Esophagus mucosa (tissue), 1 donor: ENCODE results near the gene BANK1. TPM values are rescaled to one million over a fixed set of nuclear protein-coding genes. Genes with fewer than 3 reads are reported as not detected.
A peak's percentile ranks its signal among the peaks of the same experiment; 100 is the strongest.

Source experiments
- ATAC-seq: fragments of 200-7000 bp; cut with Tn5 transposase; one replicate; pipeline ENCODE4 v1.9.1; 2020
- total RNA-seq: library from RNA; stranded (reverse); gene quantifications from one replicate; pipeline ENCODE4 v1.2.4, GENCODE V29; 2023
- donor health status: DM: yes; HTN: yes; CAD: no.

BANK1 gene
- total RNA-seq, 1 donor from 2014 or later, result 1.3 TPM

- ATAC-seq, result no peak
These were observed 33.3 kb downstream of the BANK1 start for GRCh38 chr4:101823864-101824263.

DNA sequence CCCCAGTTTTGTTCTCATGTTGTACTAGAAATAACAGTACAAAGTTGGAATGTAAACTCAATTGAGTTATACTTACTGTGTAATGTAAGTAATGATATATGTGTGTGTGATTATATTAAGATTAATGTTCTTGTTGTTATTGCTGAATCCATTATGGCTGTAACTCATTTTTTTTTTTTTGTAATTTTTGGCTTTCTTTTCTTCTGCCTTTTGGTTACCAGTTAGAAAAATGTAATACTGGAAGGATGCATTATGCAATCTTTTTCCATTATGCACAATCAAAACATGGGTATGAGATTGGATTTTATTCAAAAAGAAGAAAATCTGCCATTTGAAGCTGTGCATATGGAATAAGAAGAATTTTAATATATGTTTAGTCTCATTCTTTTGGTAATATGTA, 34.0 kb downstream of the BANK1 start:
- ATAC-seq, result no peak

- ATAC-seq, result no peak
These were observed 35.4 kb downstream of the BANK1 start for GRCh38 chr4:101825953-101826352.

DNA sequence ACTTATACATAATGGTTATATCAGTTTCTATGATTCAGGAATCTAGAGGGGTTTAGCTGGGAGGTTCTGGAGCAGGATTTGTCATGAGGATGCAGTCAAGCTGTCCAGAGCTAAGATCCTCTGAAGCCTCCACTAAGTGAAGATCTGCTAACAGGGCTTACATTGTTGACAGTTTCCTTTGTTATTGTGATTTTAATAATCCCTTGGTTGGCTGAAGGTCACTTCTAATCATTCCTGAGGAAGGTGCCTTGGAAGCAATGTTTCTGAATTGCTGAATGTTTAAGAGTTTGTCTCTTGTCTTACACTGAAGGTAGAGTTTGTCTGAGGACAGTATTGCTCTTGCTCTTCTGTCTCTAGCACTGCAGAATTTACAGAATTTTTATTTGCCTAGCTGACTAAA, 41.3 kb downstream of the BANK1 start:
- no peak for ATAC-seq

GRCh38 chr4:101833480-101833879, 43.0 kb downstream of the BANK1 start:
- no peak for ATAC-seq

DNA sequence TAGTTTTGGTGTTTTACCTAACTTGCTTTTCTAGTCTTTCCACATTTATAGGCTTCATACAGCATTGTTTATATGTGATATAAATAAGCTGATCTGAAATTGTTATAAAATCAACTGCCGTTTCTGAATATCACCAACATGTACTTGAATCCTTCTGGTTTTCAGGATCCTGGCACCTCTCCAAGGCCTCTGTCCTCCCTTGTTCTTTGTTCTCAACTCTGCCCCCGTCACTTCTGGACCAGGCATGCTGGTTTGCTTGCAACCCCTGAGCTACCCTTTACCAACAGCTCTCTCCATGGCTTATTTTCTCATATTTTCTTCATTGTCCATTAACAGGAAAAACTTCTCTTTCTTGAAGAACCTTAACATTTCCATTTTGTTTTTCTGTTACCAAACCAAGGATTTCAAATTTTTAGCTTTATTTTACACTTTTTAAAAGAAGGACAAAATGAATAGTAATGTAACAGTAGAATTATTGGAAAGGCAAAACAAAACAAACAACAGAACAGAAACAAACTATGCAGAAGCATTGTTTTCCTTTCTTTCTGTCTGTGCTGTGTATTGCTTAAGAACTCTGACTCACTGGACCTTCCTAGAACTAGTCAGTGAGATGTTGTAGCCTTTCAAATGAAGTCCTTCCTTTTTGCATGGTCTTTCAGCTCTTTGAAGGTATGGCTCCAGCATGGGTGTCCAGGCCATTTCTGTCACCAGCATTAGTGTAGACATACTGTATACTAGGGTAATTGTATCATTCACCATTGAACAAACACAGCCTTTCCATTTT, 44.8 kb downstream of the BANK1 start:
- peak; percentile 64 for ATAC-seq

- no peak for ATAC-seq
These were observed 52.5 kb downstream of the BANK1 start for GRCh38 chr4:101843054-101843453.

DNA sequence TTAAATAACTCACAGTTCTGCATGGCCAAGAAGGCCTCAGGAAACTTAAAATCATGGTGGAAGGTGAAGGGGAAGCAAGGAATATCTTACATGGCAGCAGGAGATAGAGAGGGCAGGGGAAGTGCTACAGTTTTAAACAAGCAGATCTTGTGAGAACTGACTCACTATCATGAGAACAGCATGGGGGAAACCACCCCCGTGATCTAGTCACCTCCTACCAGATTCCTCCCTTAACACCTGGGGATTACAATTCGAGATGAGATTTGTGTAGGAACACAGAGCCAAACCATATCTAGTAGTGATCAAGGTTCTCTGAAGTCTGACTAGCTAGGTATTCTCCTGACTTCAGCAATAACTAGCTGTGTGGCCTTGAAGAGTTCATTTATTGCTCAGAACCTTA, 56.0 kb downstream of the BANK1 start:
- ATAC-seq, result no peak

DNA sequence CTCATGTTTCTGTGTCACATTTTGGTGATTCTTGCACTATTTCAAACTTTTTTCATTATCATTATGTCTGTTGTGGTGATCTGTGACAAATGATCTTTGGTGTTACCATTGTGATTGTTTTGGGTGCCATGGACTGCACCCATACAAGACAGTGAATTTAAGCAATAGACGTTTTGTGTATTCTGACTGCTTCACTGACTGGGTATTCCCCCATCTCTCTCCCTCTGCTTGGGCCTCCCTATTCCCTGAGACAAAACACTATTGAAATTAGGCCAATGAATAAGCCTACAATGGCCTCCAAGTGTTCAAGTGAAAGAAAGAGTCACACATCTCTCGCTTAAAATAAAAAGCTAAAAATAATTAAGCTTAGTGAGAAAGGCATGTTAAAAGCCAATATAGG, 60.2 kb downstream of the BANK1 start:
- no peak for ATAC-seq

DNA sequence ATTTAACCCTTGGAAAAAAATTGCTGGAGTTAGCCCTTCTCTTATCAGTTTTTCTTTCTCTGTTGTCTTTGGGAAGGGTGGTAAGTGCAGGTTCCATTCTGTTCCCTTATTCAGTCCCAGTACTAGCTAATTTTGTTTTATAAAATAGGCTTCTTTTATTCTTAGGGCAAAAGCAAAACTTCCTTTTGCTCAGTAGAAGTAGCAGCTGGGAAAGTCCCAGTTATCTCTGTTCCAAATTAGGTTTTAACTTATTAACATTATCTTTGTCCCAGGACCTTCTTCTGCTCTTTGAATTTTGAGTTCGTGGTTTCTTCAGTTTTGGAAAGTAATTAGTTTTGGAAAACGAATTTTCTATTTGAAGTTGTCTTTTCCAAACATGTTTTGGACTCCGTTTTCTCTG, 61.1 kb downstream of the BANK1 start:
- no peak for ATAC-seq

GRCh38 chr4:101853028-101853427, 62.5 kb downstream of the BANK1 start:
- no peak for ATAC-seq

- no peak for ATAC-seq
These were observed 63.2 kb downstream of the BANK1 start for GRCh38 chr4:101853691-101854090.

GRCh38 chr4:101855239-101855638, 64.7 kb downstream of the BANK1 start:
- no peak for ATAC-seq

- ATAC-seq, result no peak
These were observed 65.6 kb downstream of the BANK1 start for GRCh38 chr4:101856149-101856548.

- no peak for ATAC-seq
These were observed 66.6 kb downstream of the BANK1 start for GRCh38 chr4:101857176-101857575.

- ATAC-seq, result no peak
These were observed 68.1 kb downstream of the BANK1 start for GRCh38 chr4:101858641-101859040.

DNA sequence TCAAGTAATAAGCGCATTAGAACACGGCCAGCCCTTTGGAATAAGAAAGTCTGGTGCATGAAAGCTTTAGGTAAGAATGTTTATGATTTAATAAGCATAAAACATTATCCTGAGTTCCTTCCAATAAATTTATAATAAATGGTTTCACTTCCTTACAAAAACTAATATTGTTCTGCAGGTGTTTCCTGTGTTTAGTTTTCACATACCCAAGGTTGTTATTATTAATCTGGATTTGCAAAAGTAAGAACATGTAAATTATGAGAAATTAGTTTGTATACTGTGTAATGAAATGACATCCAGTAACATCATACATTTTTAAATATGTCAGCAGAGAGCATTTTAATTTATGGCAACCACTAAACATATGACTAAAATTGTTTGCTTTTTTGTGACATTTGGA, 72.1 kb downstream of the BANK1 start:
- ATAC-seq, result no peak

GRCh38 chr4:101864660-101865059, 74.1 kb downstream of the BANK1 start:
- peak; percentile 88 for ATAC-seq

DNA sequence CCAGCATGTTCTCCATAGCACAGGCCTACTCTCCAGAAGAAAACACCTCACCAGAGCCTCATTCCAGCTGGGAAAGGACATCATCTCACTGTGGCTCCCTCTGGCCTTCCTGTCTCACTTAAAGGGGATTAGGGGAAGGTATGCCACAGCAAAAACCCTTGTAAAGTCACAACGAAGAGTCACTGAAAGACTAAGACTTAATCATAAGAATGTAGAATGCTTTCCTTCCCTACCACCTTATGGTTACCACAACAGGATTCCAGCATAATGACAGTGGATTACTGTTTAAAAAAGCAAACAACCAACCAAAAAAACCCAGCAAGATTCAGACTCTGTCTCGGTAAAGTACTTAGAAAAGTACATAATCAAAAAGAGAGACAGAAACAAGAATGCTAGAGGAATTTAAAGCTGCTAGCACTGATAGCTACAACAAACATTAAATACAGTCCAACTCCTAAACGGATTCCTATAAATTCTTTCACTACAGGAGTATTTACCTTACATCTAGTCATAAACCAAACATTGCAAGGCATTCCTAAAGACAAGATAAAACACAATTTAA, 75.1 kb downstream of the BANK1 start:
- ATAC-seq, result peak; percentile 74

DNA sequence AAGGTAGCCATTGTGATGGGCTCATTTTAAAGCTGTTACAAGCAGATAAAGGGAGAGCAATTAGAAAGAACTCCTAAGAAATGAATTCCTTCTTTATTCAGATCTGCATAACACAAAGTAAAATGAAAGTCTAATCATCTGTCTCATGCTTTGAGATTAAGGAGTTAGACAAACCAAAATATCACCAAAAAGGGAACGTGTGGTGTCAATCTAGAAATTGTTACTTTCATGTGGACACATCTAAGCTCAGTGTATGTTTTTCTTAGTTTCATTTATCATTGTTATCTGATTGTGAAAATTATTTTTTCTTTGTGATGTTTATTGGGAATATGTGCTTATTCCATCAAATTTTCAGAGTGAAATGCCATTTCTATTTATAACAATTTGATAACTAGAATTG, 80.3 kb downstream of the BANK1 start:
- no peak for ATAC-seq

GRCh38 chr4:101871962-101872676, 81.6 kb downstream of the BANK1 start:
- no peak for ATAC-seq

DNA sequence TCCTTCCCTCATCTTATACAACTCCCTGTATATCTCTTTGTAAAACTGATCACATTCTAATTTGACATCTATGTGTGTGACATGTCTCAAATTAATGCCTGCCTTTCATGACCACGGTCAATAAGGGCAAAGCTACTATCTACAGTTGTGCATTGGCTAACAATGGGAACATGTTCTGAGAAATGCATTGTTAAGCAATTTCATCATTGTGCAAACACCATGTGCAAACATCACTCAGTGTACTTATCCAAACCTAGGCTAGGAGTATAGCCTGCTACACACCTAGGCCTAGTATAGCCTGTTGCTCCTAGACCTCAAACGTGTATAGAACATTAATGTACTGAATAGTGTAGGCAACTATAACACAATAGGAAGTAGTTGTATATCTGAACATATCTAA, 95.0 kb downstream of the BANK1 start:
- peak; percentile 81 for ATAC-seq

- ATAC-seq, result no peak
These were observed 96.3 kb downstream of the BANK1 start for GRCh38 chr4:101886826-101887225.

DNA sequence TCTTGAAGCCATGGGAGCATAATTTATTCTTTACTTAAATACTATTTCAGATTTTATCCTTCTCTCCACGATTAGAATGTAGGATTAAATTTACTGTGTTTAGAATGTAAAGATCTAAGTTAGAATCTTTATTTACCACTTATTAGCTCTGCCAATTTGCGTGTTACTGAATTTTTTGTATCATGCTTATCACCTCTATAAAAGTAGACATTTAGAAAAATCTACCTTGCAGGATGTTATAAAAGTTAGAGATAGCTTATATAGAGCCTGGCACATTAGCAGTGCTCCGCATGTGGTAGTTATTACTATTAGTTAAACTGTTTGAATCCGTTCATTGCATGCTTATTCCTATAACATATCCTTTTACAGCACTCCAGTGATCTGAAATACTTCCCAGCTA, 97.9 kb downstream of the BANK1 start:
- ATAC-seq, result no peak
